Gastroesophageal sphincter (tissue), 3 donors: ENCODE data around the gene DNAAF5.

Experiments used
- EP300 ChIP-seq: sonication (generic); formaldehyde crosslinking; IDR thresholded peaks from one replicate; pipeline ENCODE4 v1.6.1; 2017; ENCODE audit warnings: antibody characterized with exemption, mild to moderate bottlenecking
- TF ChIP-seq, protein P1 (sequence below), 4 experiments: fragments of 200-600 bp in 2 of 4; fragments of 450-650 bp in 2 of 4; sonication (generic) in 1 of 4; IDR thresholded peaks; one replicate each; pipeline ENCODE4 v1.5.1; 2017 to 2019; ENCODE audit warnings: antibody characterized with exemption in 4 of 4, mild to moderate bottlenecking in 2 of 4, moderate library complexity in 2 of 4

DNA sequence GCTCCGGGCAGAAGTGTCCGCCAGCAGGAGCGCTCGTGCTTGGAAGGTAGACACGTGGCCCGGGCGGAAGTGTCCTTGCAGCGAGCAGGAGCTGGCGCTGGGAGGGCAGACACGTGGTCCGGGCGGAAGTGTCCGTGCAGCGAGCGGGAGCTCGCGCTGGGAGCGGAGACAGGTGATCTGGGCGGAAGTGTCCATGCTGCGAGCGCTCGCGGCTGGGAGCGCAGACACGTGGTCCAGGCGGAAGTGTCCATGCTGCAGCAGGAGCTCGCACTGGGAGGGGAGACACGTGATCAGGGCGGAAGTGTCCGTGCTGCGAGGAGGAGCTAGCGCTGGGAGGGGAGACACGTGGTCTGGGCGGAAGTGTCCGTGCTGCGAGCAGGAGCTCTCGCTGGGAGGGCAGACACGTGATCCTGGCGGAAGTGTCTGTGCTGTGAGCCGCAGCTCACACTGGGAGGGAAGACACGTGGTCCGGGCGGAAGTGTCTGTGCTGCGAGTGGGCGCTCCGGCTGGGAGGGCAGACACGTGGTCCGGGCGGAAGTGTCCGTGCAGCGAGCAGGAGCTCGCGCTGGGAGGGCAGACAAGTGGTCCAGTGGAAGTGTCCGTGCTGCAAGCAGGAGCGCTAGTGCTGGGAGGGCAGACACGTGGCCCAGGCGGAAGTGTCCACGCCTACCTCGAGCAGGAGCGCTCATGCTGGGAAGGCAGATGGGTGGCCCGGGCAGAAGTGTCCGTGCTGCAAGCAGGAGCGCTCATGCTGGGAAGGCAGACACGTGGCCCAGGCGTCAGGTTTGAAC, 41.6 kb downstream of the DNAAF5 start:
- TF ChIP-seq, protein P1, sequence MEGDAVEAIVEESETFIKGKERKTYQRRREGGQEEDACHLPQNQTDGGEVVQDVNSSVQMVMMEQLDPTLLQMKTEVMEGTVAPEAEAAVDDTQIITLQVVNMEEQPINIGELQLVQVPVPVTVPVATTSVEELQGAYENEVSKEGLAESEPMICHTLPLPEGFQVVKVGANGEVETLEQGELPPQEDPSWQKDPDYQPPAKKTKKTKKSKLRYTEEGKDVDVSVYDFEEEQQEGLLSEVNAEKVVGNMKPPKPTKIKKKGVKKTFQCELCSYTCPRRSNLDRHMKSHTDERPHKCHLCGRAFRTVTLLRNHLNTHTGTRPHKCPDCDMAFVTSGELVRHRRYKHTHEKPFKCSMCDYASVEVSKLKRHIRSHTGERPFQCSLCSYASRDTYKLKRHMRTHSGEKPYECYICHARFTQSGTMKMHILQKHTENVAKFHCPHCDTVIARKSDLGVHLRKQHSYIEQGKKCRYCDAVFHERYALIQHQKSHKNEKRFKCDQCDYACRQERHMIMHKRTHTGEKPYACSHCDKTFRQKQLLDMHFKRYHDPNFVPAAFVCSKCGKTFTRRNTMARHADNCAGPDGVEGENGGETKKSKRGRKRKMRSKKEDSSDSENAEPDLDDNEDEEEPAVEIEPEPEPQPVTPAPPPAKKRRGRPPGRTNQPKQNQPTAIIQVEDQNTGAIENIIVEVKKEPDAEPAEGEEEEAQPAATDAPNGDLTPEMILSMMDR (IDR thresholded peaks at IDR 0.05): no peak
- TF ChIP-seq EP300: no peak
